ENCODE measurements around the gene TMA7. TPM values are rescaled to one million over a fixed set of nuclear protein-coding genes. Genes with fewer than 3 reads are reported as not detected.

The TMA7 gene
- total and polyA plus RNA-seq, 10 of the 15 experiments (the other 5 are each of a cell fraction or from before 2014, with no cell fraction given): 319 to 1,760 (median 752) TPM

- TF ChIP-seq ASH2L (IDR thresholded peaks at IDR 0.05; ENCODE audit: borderline replicate concordance, low read depth) (0 out of 2 replicates have a peak, but pooled peaks have one; percentile 31), SMC3 (IDR thresholded peaks at IDR 0.05; ENCODE audit: borderline replicate concordance, low read length) (peak; percentile 19; the same call in 1 of the 2 replicates), ZSCAN29 (IDR thresholded peaks at IDR 0.05) (no peak), NR2C1 (IDR thresholded peaks at IDR 0.05) (no peak), MAX (IDR thresholded peaks at IDR 0.05; ENCODE audit: low read depth, low read length) (peak; percentile 57; the same call in 1 of the 2 replicates), CHD2 (IDR thresholded peaks at IDR 0.05; ENCODE audit: borderline replicate concordance, low read depth, low read length) (peak; percentile 66; the same call in 1 of the 2 replicates), DPF2 (IDR thresholded peaks at IDR 0.05) (peak; percentile 59; the same call in 1 of the 2 replicates), MEF2A (IDR thresholded peaks at IDR 0.05; ENCODE audit: insufficient read depth, low read depth, low read length) (peak; percentile 66; the same call in 1 of the 2 replicates), NFYB (IDR thresholded peaks at IDR 0.05; ENCODE audit: insufficient read depth, low read depth, low read length) (no peak), FOS (IDR thresholded peaks at IDR 0.05; ENCODE audit: borderline replicate concordance, extremely low read depth, insufficient read length) (no peak), CBFB (IDR thresholded peaks at IDR 0.05; ENCODE audit: low read depth) (peak; percentile 17), RELB (IDR thresholded peaks at IDR 0.05; ENCODE audit: low read depth) (peak; percentile 91), ZNF217 (IDR thresholded peaks at IDR 0.05) (no peak), CHD4 (IDR thresholded peaks at IDR 0.05) (no peak), NFYA (IDR thresholded peaks at IDR 0.05; ENCODE audit: borderline replicate concordance, low read depth, low read length) (no peak), NR2F1 (conservative IDR thresholded peaks at IDR 0.05) (peak; percentile 72), KDM1A (IDR thresholded peaks at IDR 0.05; ENCODE audit: borderline replicate concordance) (no peak), SUPT20H (IDR thresholded peaks at IDR 0.05; ENCODE audit: borderline replicate concordance, control insufficient read depth, low read depth, low read length) (no peak)
- TF ChIP-seq, protein P1, sequence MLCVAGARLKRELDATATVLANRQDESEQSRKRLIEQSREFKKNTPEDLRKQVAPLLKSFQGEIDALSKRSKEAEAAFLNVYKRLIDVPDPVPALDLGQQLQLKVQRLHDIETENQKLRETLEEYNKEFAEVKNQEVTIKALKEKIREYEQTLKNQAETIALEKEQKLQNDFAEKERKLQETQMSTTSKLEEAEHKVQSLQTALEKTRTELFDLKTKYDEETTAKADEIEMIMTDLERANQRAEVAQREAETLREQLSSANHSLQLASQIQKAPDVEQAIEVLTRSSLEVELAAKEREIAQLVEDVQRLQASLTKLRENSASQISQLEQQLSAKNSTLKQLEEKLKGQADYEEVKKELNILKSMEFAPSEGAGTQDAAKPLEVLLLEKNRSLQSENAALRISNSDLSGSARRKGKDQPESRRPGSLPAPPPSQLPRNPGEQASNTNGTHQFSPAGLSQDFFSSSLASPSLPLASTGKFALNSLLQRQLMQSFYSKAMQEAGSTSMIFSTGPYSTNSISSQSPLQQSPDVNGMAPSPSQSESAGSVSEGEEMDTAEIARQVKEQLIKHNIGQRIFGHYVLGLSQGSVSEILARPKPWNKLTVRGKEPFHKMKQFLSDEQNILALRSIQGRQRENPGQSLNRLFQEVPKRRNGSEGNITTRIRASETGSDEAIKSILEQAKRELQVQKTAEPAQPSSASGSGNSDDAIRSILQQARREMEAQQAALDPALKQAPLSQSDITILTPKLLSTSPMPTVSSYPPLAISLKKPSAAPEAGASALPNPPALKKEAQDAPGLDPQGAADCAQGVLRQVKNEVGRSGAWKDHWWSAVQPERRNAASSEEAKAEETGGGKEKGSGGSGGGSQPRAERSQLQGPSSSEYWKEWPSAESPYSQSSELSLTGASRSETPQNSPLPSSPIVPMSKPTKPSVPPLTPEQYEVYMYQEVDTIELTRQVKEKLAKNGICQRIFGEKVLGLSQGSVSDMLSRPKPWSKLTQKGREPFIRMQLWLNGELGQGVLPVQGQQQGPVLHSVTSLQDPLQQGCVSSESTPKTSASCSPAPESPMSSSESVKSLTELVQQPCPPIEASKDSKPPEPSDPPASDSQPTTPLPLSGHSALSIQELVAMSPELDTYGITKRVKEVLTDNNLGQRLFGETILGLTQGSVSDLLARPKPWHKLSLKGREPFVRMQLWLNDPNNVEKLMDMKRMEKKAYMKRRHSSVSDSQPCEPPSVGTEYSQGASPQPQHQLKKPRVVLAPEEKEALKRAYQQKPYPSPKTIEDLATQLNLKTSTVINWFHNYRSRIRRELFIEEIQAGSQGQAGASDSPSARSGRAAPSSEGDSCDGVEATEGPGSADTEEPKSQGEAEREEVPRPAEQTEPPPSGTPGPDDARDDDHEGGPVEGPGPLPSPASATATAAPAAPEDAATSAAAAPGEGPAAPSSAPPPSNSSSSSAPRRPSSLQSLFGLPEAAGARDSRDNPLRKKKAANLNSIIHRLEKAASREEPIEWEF (IDR thresholded peaks at IDR 0.05; ENCODE audit: insufficient replicate concordance, low read depth, low read length): no peak
- TF ChIP-seq, protein P2, sequence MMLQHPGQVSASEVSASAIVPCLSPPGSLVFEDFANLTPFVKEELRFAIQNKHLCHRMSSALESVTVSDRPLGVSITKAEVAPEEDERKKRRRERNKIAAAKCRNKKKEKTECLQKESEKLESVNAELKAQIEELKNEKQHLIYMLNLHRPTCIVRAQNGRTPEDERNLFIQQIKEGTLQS (IDR thresholded peaks at IDR 0.05; ENCODE audit: borderline replicate concordance, extremely low read depth, low read depth, low read length): no peak
- TF ChIP-seq, protein P3, sequence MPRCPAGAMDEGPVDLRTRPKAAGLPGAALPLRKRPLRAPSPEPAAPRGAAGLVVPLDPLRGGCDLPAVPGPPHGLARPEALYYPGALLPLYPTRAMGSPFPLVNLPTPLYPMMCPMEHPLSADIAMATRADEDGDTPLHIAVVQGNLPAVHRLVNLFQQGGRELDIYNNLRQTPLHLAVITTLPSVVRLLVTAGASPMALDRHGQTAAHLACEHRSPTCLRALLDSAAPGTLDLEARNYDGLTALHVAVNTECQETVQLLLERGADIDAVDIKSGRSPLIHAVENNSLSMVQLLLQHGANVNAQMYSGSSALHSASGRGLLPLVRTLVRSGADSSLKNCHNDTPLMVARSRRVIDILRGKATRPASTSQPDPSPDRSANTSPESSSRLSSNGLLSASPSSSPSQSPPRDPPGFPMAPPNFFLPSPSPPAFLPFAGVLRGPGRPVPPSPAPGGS (IDR thresholded peaks at IDR 0.05; ENCODE audit: borderline replicate concordance, insufficient read depth, low read depth, low read length, poor library complexity, severe bottlenecking): peak; percentile 35
Measured at GRCh38 chr3:48472923-48473616, 33.0 kb downstream of the TMA7 start (continued).

Measured in GM12878 (cell line).